ENCODE measurements around the gene IQSEC1.

IQSEC1 gene

GRCh38 chr3:12977117-12977808 lies 96.0 kb downstream of the IQSEC1 start:
- H3K27ac ChIP-seq (ENCODE audit: insufficient read depth, low read length, poor library complexity, severe bottlenecking) = no peak overlapping the region
- peaks cover 18% of the 10 kb centered on the region for H3K36me3 ChIP-seq (ENCODE audit: control insufficient read depth, insufficient read depth, low read length)
- no peaks in the 10 kb centered on the region for H3K9me3 ChIP-seq (ENCODE audit: control insufficient read depth, low read length)
- no peak for DNase-seq
- H3K4me3 ChIP-seq (ENCODE audit: insufficient read depth, low read depth, low read length, poor library complexity, severe bottlenecking) = no peak overlapping the region
- no peaks in the 10 kb centered on the region for H3K27me3 ChIP-seq (replicated peaks; ENCODE audit: control insufficient read depth, insufficient read depth, low read length, poor library complexity, severe bottlenecking)
- H3K4me1 ChIP-seq (ENCODE audit: control insufficient read depth, insufficient read depth, low read length, poor library complexity, severe bottlenecking) = peaks cover under 1% of the 10 kb centered on the region

- no peaks in the 10 kb centered on the region for H3K4me1 ChIP-seq (ENCODE audit: control insufficient read depth, insufficient read depth, low read length, poor library complexity, severe bottlenecking)
- H3K36me3 ChIP-seq (ENCODE audit: control insufficient read depth, insufficient read depth, low read length) = peaks cover 18% of the 10 kb centered on the region
- no peak for DNase-seq
- H3K27me3 ChIP-seq (replicated peaks; ENCODE audit: control insufficient read depth, insufficient read depth, low read length, poor library complexity, severe bottlenecking) = no peaks in the 10 kb centered on the region
- no peak overlapping the region for H3K4me3 ChIP-seq (ENCODE audit: insufficient read depth, low read depth, low read length, poor library complexity, severe bottlenecking)
- H3K9me3 ChIP-seq (ENCODE audit: control insufficient read depth, low read length) = no peaks in the 10 kb centered on the region
- H3K27ac ChIP-seq (ENCODE audit: insufficient read depth, low read length, poor library complexity, severe bottlenecking) = no peak overlapping the region
Observed at GRCh38 chr3:12975748-12976522, 97.3 kb downstream of the IQSEC1 start.

GRCh38 chr3:12974819-12975218 lies 98.4 kb downstream of the IQSEC1 start:
- Histone ChIP-seq H3K4me3 (ENCODE audit: insufficient read depth, low read depth, low read length, poor library complexity, severe bottlenecking) (no peak overlapping the region), H3K36me3 (ENCODE audit: control insufficient read depth, insufficient read depth, low read length) (peaks cover 18% of the 10 kb centered on the region), H3K4me1 (ENCODE audit: control insufficient read depth, insufficient read depth, low read length, poor library complexity, severe bottlenecking) (no peaks in the 10 kb centered on the region), H3K9me3 (ENCODE audit: control insufficient read depth, low read length) (no peaks in the 10 kb centered on the region), H3K27me3 (replicated peaks; ENCODE audit: control insufficient read depth, insufficient read depth, low read length, poor library complexity, severe bottlenecking) (no peaks in the 10 kb centered on the region), H3K27ac (ENCODE audit: insufficient read depth, low read length, poor library complexity, severe bottlenecking) (no peak overlapping the region)
- no peak for DNase-seq

- no peak overlapping the region for H3K27ac ChIP-seq (ENCODE audit: insufficient read depth, low read length, poor library complexity, severe bottlenecking)
- H3K9me3 ChIP-seq (ENCODE audit: control insufficient read depth, low read length) = no peaks in the 10 kb centered on the region
- H3K27me3 ChIP-seq (replicated peaks; ENCODE audit: control insufficient read depth, insufficient read depth, low read length, poor library complexity, severe bottlenecking) = no peaks in the 10 kb centered on the region
- H3K4me1 ChIP-seq (ENCODE audit: control insufficient read depth, insufficient read depth, low read length, poor library complexity, severe bottlenecking) = no peaks in the 10 kb centered on the region
- no peak for DNase-seq
- no peak overlapping the region for H3K4me3 ChIP-seq (ENCODE audit: insufficient read depth, low read depth, low read length, poor library complexity, severe bottlenecking)
- peaks cover 17% of the 10 kb centered on the region for H3K36me3 ChIP-seq (ENCODE audit: control insufficient read depth, insufficient read depth, low read length)
Observed at GRCh38 chr3:12974334-12974733, 98.9 kb downstream of the IQSEC1 start.

- DNase-seq = no peak
- Histone ChIP-seq H3K27me3 (replicated peaks; ENCODE audit: control insufficient read depth, insufficient read depth, low read length, poor library complexity, severe bottlenecking) (no peaks in the 10 kb centered on the region), H3K9me3 (ENCODE audit: control insufficient read depth, low read length) (no peaks in the 10 kb centered on the region), H3K4me1 (ENCODE audit: control insufficient read depth, insufficient read depth, low read length, poor library complexity, severe bottlenecking) (no peaks in the 10 kb centered on the region), H3K27ac (ENCODE audit: insufficient read depth, low read length, poor library complexity, severe bottlenecking) (no peak overlapping the region), H3K4me3 (ENCODE audit: insufficient read depth, low read depth, low read length, poor library complexity, severe bottlenecking) (no peak overlapping the region), H3K36me3 (ENCODE audit: control insufficient read depth, insufficient read depth, low read length) (peaks cover 12% of the 10 kb centered on the region)
Observed at GRCh38 chr3:12973827-12974226, 99.4 kb downstream of the IQSEC1 start.

- Histone ChIP-seq H3K27ac (ENCODE audit: insufficient read depth, low read length, poor library complexity, severe bottlenecking) (no peak overlapping the region), H3K4me3 (ENCODE audit: insufficient read depth, low read depth, low read length, poor library complexity, severe bottlenecking) (no peak overlapping the region)
- no peak for DNase-seq
Observed at GRCh38 chr3:12972781-12973702, 100.2 kb downstream of the IQSEC1 start.

GRCh38 chr3:12972043-12972442 lies 101.2 kb downstream of the IQSEC1 start:
- no peak overlapping the region for H3K27ac ChIP-seq (ENCODE audit: insufficient read depth, low read length, poor library complexity, severe bottlenecking)
- peaks cover 4% of the 10 kb centered on the region for H3K36me3 ChIP-seq (ENCODE audit: control insufficient read depth, insufficient read depth, low read length)
- no peak overlapping the region for H3K4me3 ChIP-seq (ENCODE audit: insufficient read depth, low read depth, low read length, poor library complexity, severe bottlenecking)
- H3K9me3 ChIP-seq (ENCODE audit: control insufficient read depth, low read length) = no peaks in the 10 kb centered on the region
- H3K4me1 ChIP-seq (ENCODE audit: control insufficient read depth, insufficient read depth, low read length, poor library complexity, severe bottlenecking) = peaks cover 11% of the 10 kb centered on the region
- no peak for DNase-seq
- H3K27me3 ChIP-seq (replicated peaks; ENCODE audit: control insufficient read depth, insufficient read depth, low read length, poor library complexity, severe bottlenecking) = no peaks in the 10 kb centered on the region

More at GRCh38 chr3:12972781-12973702, 100.2 kb downstream of the IQSEC1 start:
- no peaks in the 10 kb centered on the region for H3K27me3 ChIP-seq (replicated peaks; ENCODE audit: control insufficient read depth, insufficient read depth, low read length, poor library complexity, severe bottlenecking)
- peaks cover 7% of the 10 kb centered on the region for H3K4me1 ChIP-seq (ENCODE audit: control insufficient read depth, insufficient read depth, low read length, poor library complexity, severe bottlenecking)
- peaks cover 8% of the 10 kb centered on the region for H3K36me3 ChIP-seq (ENCODE audit: control insufficient read depth, insufficient read depth, low read length)
- H3K9me3 ChIP-seq (ENCODE audit: control insufficient read depth, low read length) = no peaks in the 10 kb centered on the region

GRCh38 chr3:12970684-12971083 lies 102.5 kb downstream of the IQSEC1 start:
- no peaks in the 10 kb centered on the region for H3K27me3 ChIP-seq (replicated peaks; ENCODE audit: control insufficient read depth, insufficient read depth, low read length, poor library complexity, severe bottlenecking)
- no peak overlapping the region for H3K27ac ChIP-seq (ENCODE audit: insufficient read depth, low read length, poor library complexity, severe bottlenecking)
- no peak overlapping the region for H3K4me3 ChIP-seq (ENCODE audit: insufficient read depth, low read depth, low read length, poor library complexity, severe bottlenecking)
- H3K36me3 ChIP-seq (ENCODE audit: control insufficient read depth, insufficient read depth, low read length) = peaks cover 4% of the 10 kb centered on the region
- H3K9me3 ChIP-seq (ENCODE audit: control insufficient read depth, low read length) = no peaks in the 10 kb centered on the region
- H3K4me1 ChIP-seq (ENCODE audit: control insufficient read depth, insufficient read depth, low read length, poor library complexity, severe bottlenecking) = peaks cover 20% of the 10 kb centered on the region
- DNase-seq = no peak

GRCh38 chr3:12969486-12969885 lies 103.7 kb downstream of the IQSEC1 start:
- DNase-seq = no peak
- Histone ChIP-seq H3K36me3 (ENCODE audit: control insufficient read depth, insufficient read depth, low read length) (peaks cover 4% of the 10 kb centered on the region), H3K27ac (ENCODE audit: insufficient read depth, low read length, poor library complexity, severe bottlenecking) (no peak overlapping the region), H3K4me1 (ENCODE audit: control insufficient read depth, insufficient read depth, low read length, poor library complexity, severe bottlenecking) (peaks cover 32% of the 10 kb centered on the region), H3K4me3 (ENCODE audit: insufficient read depth, low read depth, low read length, poor library complexity, severe bottlenecking) (no peak overlapping the region), H3K27me3 (replicated peaks; ENCODE audit: control insufficient read depth, insufficient read depth, low read length, poor library complexity, severe bottlenecking) (no peaks in the 10 kb centered on the region), H3K9me3 (ENCODE audit: control insufficient read depth, low read length) (no peaks in the 10 kb centered on the region)
